Stimulated activated CD8-positive, alpha-beta memory T cell treated with anti-CD3 and anti-CD28 coated beads, Interleukin-4, amount 100 ng/mL, for 4 hours (primary cell): ENCODE results near the gene ANO10.
"Not testable (repeated sequence)": the region's sequence is repeated elsewhere in the genome, so short reads cannot be mapped to it uniquely, and the experiment has no call there.

Experiments
- DNase-seq, 2 donors: peaks; one replicate each; pipeline ENCODE4 v3.0.0-alpha.2; 2020; ENCODE audit warnings: low read depth in 2 of 2, low spot score in 1 of 2

The ANO10 gene

GRCh38 chr3:43522727-43523362 lies 99.0 kb downstream of the ANO10 start:
- DNase-seq = no peak

- no peak for DNase-seq
These were observed 99.9 kb downstream of the ANO10 start for GRCh38 chr3:43521941-43522340.

- not testable (repeated sequence) for DNase-seq
These were observed 103.3 kb downstream of the ANO10 start for GRCh38 chr3:43518515-43518914.

GRCh38 chr3:43515970-43516635 lies 105.7 kb downstream of the ANO10 start:
- DNase-seq = no peak

GRCh38 chr3:43515208-43515917 lies 106.4 kb downstream of the ANO10 start:
- no peak for DNase-seq

GRCh38 chr3:43512754-43513404 lies 108.9 kb downstream of the ANO10 start:
- DNase-seq = no peak

GRCh38 chr3:43506644-43507043 lies 115.2 kb downstream of the ANO10 start:
- no peak for DNase-seq

GRCh38 chr3:43505351-43505750 lies 116.5 kb downstream of the ANO10 start:
- DNase-seq = no peak

GRCh38 chr3:43503067-43503728 lies 118.6 kb downstream of the ANO10 start:
- no peak for DNase-seq

GRCh38 chr3:43499256-43499655 lies 122.6 kb downstream of the ANO10 start:
- no peak for DNase-seq

- DNase-seq = no peak
These were observed 123.9 kb downstream of the ANO10 start for GRCh38 chr3:43497905-43498365.

- no peak for DNase-seq
These were observed 124.4 kb downstream of the ANO10 start for GRCh38 chr3:43497422-43497821.

GRCh38 chr3:43496740-43497375 lies 125.0 kb downstream of the ANO10 start:
- DNase-seq = no peak

GRCh38 chr3:43492932-43493331 lies 128.9 kb downstream of the ANO10 start:
- not testable (repeated sequence) for DNase-seq

- not testable (repeated sequence) for DNase-seq
These were observed 130.0 kb downstream of the ANO10 start for GRCh38 chr3:43491807-43492206.

GRCh38 chr3:43490640-43491185 lies 131.1 kb downstream of the ANO10 start:
- no peak for DNase-seq

GRCh38 chr3:43489930-43490329 lies 131.9 kb downstream of the ANO10 start:
- no peak for DNase-seq

GRCh38 chr3:43485931-43486330 lies 135.9 kb downstream of the ANO10 start:
- DNase-seq = no peak

- no peak for DNase-seq
These were observed 136.8 kb downstream of the ANO10 start for GRCh38 chr3:43484926-43485488.

- no peak for DNase-seq
These were observed 140.4 kb downstream of the ANO10 start for GRCh38 chr3:43481375-43481774.
